Heart left ventricle (tissue), 13 donors: Measurements from ENCODE around the gene ARIH2.

ENCODE experiments used
- CTCF ChIP-seq, 12 donors: fragments of 200-600 bp; sonication (generic) in 4 of 12; IDR thresholded peaks; one replicate each; pipeline versions ENCODE4 v1.5.0 to v1.8.0; 2018 to 2022; ENCODE audit warnings: antibody characterized with exemption in 12 of 12, mild to moderate bottlenecking in 5 of 12
- POLR2A ChIP-seq, 2 donors: fragments of 450-650 bp; IDR thresholded peaks; one replicate each; pipeline ENCODE4 v1.6.1; 2017; ENCODE audit warnings: antibody characterized with exemption in 2 of 2, mild to moderate bottlenecking in 2 of 2, moderate library complexity in 2 of 2
- donor health status: ischemic (EF 13 %, LVEDD 7.1; RV severe dilation, severe dysfunction).
- donor health status: DM: no; HTN: yes; CAD: no.
- donor health status: DM: no; HTN: no; CAD: no.
- donor health status: ischemic (EF 25% LVEDD 6.9; RV normal size, moderate dysfunction).
- donor health status: ischemic (EF 25% LVEDD 5.7; RV mildly dilated, moderate dysfunction).
- donor health status: ischemic (EF 35%, LVEDD 5.7; RV mildly dilated, moderate dysfunction).
- donor health status: nonischemic (EF 11% LVEDD 7.7; RV severe dilation, severe dysfunction).
- donor health status: DM: yes; HTN: yes; CAD: no.
- donor health status: PGD.
- donor health status: ischemic (EF 29% LVEDD 5.4; RV normal size, mild dysfunction).
- donor health status: nonischemic (EF 23%, LVEDD 6.1; RV moderate dilation, normal function).

- TF ChIP-seq CTCF (IDR thresholded peaks at IDR 0.05) (no peak), POLR2A (IDR thresholded peaks at IDR 0.05) (no peak)
Measured at GRCh38 chr3:49025793-49026520, 107.3 kb downstream of the ARIH2 start.
